Astrocyte (in vitro differentiated cells and primary cell): ENCODE measurements around the gene ADCK1. TPM values are rescaled to one million over a fixed set of nuclear protein-coding genes. Genes with fewer than 3 reads are reported as not detected.
"Not testable (repeated sequence)": the region's sequence is repeated elsewhere in the genome, so short reads cannot be mapped to it uniquely, and the experiment has no call there.

Source experiments
- DNase-seq: peaks from one replicate; pipeline ENCODE4 v3.0.0-alpha.2; 2010; ENCODE audit warnings: low read depth
- FAIRE-seq: peaks from 2 replicates; lab custom pipeline; 2011; peaks lifted over from hg19 to GRCh38; lab: Jason Lieb, UNC
- H2AFZ ChIP-seq: 2 replicates; pipeline ENCODE4 v1.6.0; 2012; ENCODE audit warnings: low read depth, low read length, inconsistent platforms
- H3K27ac ChIP-seq: 2 replicates; pipeline ENCODE4 v1.5.1; 2011; ENCODE audit warnings: low read depth, low read length, inconsistent platforms
- H3K27me3 ChIP-seq: 2 replicates; pipeline ENCODE4 v1.6.0; 2011; ENCODE audit warnings: low read length, inconsistent platforms; ENCODE audit not compliant: insufficient read depth
- H3K36me3 ChIP-seq: 2 replicates; pipeline ENCODE4 v1.5.1; 2011; ENCODE audit warnings: low read length, inconsistent platforms; ENCODE audit not compliant: insufficient read depth
- H3K4me1 ChIP-seq: 2 replicates; pipeline ENCODE4 v1.5.1; 2011; ENCODE audit warnings: low read length, inconsistent platforms; ENCODE audit not compliant: insufficient read depth
- H3K4me2 ChIP-seq: 2 replicates; pipeline ENCODE4 v1.6.0; 2012; ENCODE audit warnings: low read length, inconsistent platforms
- H3K4me3 ChIP-seq: 2 replicates; pipeline ENCODE4 v1.5.1; 2011; ENCODE audit warnings: low read depth, mild to moderate bottlenecking, low read length, inconsistent platforms; ENCODE audit not compliant: insufficient read depth
- H3K79me2 ChIP-seq: 2 replicates; pipeline ENCODE4 v1.6.0; 2012; ENCODE audit warnings: mild to moderate bottlenecking, low read length, inconsistent platforms; ENCODE audit not compliant: insufficient read depth
- H3K9ac ChIP-seq: 2 replicates; pipeline ENCODE4 v1.6.0; 2012; ENCODE audit warnings: mild to moderate bottlenecking, low read length, inconsistent platforms
- H3K9me3 ChIP-seq: 2 replicates; pipeline ENCODE4 v1.5.1; 2012; ENCODE audit warnings: low read depth, mild to moderate bottlenecking, low read length, inconsistent platforms; ENCODE audit not compliant: insufficient read depth
- H4K20me1 ChIP-seq: 2 replicates; pipeline ENCODE4 v1.6.0; 2012; ENCODE audit warnings: low read length, inconsistent platforms; ENCODE audit not compliant: insufficient read depth
- H3K27ac Mint-ChIP-seq: one replicate; pipeline ENCODE4 v1.8.0; 2021; ENCODE audit warnings: mild to moderate bottlenecking, mixed read lengths; ENCODE audit not compliant: unreplicated experiment
- H3K27me3 Mint-ChIP-seq: one replicate; pipeline ENCODE4 v1.8.0; 2021; ENCODE audit warnings: low read depth, mixed read lengths; ENCODE audit not compliant: unreplicated experiment
- H3K36me3 Mint-ChIP-seq: one replicate; pipeline ENCODE4 v1.8.0; 2021; ENCODE audit warnings: low read depth, mixed read lengths; ENCODE audit not compliant: unreplicated experiment
- H3K4me1 Mint-ChIP-seq: one replicate; pipeline ENCODE4 v1.8.0; 2021; ENCODE audit warnings: low read depth, mixed read lengths; ENCODE audit not compliant: unreplicated experiment
- H3K4me3 Mint-ChIP-seq: one replicate; pipeline ENCODE4 v1.8.0; 2021; ENCODE audit warnings: mild to moderate bottlenecking, moderate library complexity, mixed read lengths; ENCODE audit not compliant: unreplicated experiment
- H3K9me3 Mint-ChIP-seq: one replicate; pipeline ENCODE4 v1.8.0; 2021; ENCODE audit warnings: mild to moderate bottlenecking, mixed read lengths; ENCODE audit not compliant: unreplicated experiment
- CTCF ChIP-seq: IDR thresholded peaks from 2 replicates; pipeline ENCODE4 v1.5.1; 2011; ENCODE audit warnings: low read depth, mild to moderate bottlenecking, inconsistent platforms, low read length, moderate library complexity; ENCODE audit not compliant: insufficient read depth
- EZH2 ChIP-seq: IDR thresholded peaks from 2 replicates; pipeline ENCODE4 v1.6.1; 2012; ENCODE audit warnings: mild to moderate bottlenecking, low read length, inconsistent platforms; ENCODE audit not compliant: insufficient read depth
- total RNA-seq: library from RNA; stranded (reverse); gene quantifications from 2 replicates; pipeline ENCODE4 v1.2.1, GENCODE V29; 2021

ADCK1 gene
- total RNA-seq, 1 donor from 2014 or later: 5.8 TPM

GRCh38 chr14:77883847-77884238 is 83.9 kb downstream of the ADCK1 start:
- H3K9ac ChIP-seq: no peak overlapping the region
- Mint-ChIP-seq H3K9me3 (peaks cover 2% of the 10 kb centered on the region), H3K36me3 (peaks cover 12% of the 10 kb centered on the region), H3K4me1 (peaks cover 7% of the 10 kb centered on the region), H3K27ac (no peak overlapping the region), H3K27me3 (no peaks in the 10 kb centered on the region), H3K4me3 (no peak overlapping the region)
- TF ChIP-seq EZH2: no peak
- TF ChIP-seq CTCF: no peak
- no peak overlapping the region for H3K4me3 ChIP-seq
- no peaks in the 10 kb centered on the region for H3K4me1 ChIP-seq
- H3K79me2 ChIP-seq: no peaks in the 10 kb centered on the region
- H3K27ac ChIP-seq: no peak overlapping the region
- no peak for FAIRE-seq
- H3K27me3 ChIP-seq: no peaks in the 10 kb centered on the region
- DNase-seq: no peak
- H3K4me2 ChIP-seq: no peak overlapping the region
- no peaks in the 10 kb centered on the region for H4K20me1 ChIP-seq
- no peaks in the 10 kb centered on the region for H3K36me3 ChIP-seq
- no peak overlapping the region for H2AFZ ChIP-seq
- no peaks in the 10 kb centered on the region for H3K9me3 ChIP-seq

- H2AFZ ChIP-seq: no peak overlapping the region
- no peak overlapping the region for H3K4me3 ChIP-seq
- peaks cover 7% of the 10 kb centered on the region for H3K4me1 Mint-ChIP-seq
- H3K27me3 ChIP-seq: no peaks in the 10 kb centered on the region
- no peak for FAIRE-seq
- no peak for DNase-seq
- H4K20me1 ChIP-seq: no peaks in the 10 kb centered on the region
- no peaks in the 10 kb centered on the region for H3K79me2 ChIP-seq
- no peak overlapping the region for H3K4me2 ChIP-seq
- H3K4me1 ChIP-seq: peaks cover 4% of the 10 kb centered on the region
- H3K9ac ChIP-seq: no peak overlapping the region
- no peaks in the 10 kb centered on the region for H3K27me3 Mint-ChIP-seq
- H3K36me3 ChIP-seq: no peaks in the 10 kb centered on the region
- H3K9me3 ChIP-seq: no peaks in the 10 kb centered on the region
- H3K27ac ChIP-seq: no peak overlapping the region
- no peak for TF ChIP-seq EZH2
- no peak for TF ChIP-seq CTCF
- H3K27ac Mint-ChIP-seq: no peak overlapping the region
- peaks cover 20% of the 10 kb centered on the region for H3K36me3 Mint-ChIP-seq
- H3K9me3 Mint-ChIP-seq: peaks cover 5% of the 10 kb centered on the region
- no peak overlapping the region for H3K4me3 Mint-ChIP-seq
Observed at GRCh38 chr14:77885367-77885766, 85.5 kb downstream of the ADCK1 start.

GRCh38 chr14:77886010-77886409 is 86.1 kb downstream of the ADCK1 start:
- no peak overlapping the region for H2AFZ ChIP-seq
- no peak overlapping the region for H3K9ac ChIP-seq
- no peaks in the 10 kb centered on the region for H3K36me3 ChIP-seq
- Mint-ChIP-seq H3K36me3 (peaks cover 24% of the 10 kb centered on the region), H3K4me3 (no peak overlapping the region), H3K4me1 (peaks cover 7% of the 10 kb centered on the region), H3K27me3 (no peaks in the 10 kb centered on the region), H3K27ac (no peak overlapping the region), H3K9me3 (peaks cover 7% of the 10 kb centered on the region)
- H3K4me1 ChIP-seq: peaks cover 4% of the 10 kb centered on the region
- DNase-seq: no peak
- H3K4me3 ChIP-seq: no peak overlapping the region
- peaks cover 4% of the 10 kb centered on the region for H3K9me3 ChIP-seq
- no peaks in the 10 kb centered on the region for H4K20me1 ChIP-seq
- TF ChIP-seq CTCF: no peak
- no peak for TF ChIP-seq EZH2
- H3K27me3 ChIP-seq: no peaks in the 10 kb centered on the region
- no peaks in the 10 kb centered on the region for H3K79me2 ChIP-seq
- no peak for FAIRE-seq
- H3K27ac ChIP-seq: no peak overlapping the region
- H3K4me2 ChIP-seq: no peak overlapping the region

- DNase-seq, H3K4me1 Mint-ChIP-seq, H3K4me3 Mint-ChIP-seq, H3K36me3 ChIP-seq, H3K4me1 ChIP-seq, H3K27ac Mint-ChIP-seq, H3K27me3 Mint-ChIP-seq, H3K9ac ChIP-seq, H3K9me3 ChIP-seq, H3K4me3 ChIP-seq, H3K27ac ChIP-seq, H3K27me3 ChIP-seq, FAIRE-seq, H3K4me2 ChIP-seq, H4K20me1 ChIP-seq, H3K79me2 ChIP-seq, H2AFZ ChIP-seq: not testable (repeated sequence)
- peaks cover 24% of the 10 kb centered on the region for H3K36me3 Mint-ChIP-seq
- H3K9me3 Mint-ChIP-seq: peaks cover 10% of the 10 kb centered on the region
Observed at GRCh38 chr14:77888903-77889302, 89.0 kb downstream of the ADCK1 start.
